ENCODE measurements around the gene SCP2. TPM values are rescaled to one million over a fixed set of nuclear protein-coding genes. Genes with fewer than 3 reads are reported as not detected.

Gene SCP2
- total RNA-seq, 2 experiments from 2014 or later, result 22.7 to 27.0 TPM

- H3K27ac Mint-ChIP-seq, result peak overlapping the region; percentile 70
- CTCF ChIA-PET, result no interaction called here
- Histone ChIP-seq H3K9me3 (ENCODE audit: control insufficient read depth in 1 of 2, insufficient read depth in 1 of 2, low read length in 2 of 2) (no peaks in the 10 kb centered on the region), H3K36me3 (ENCODE audit: insufficient read depth, low read length) (peaks cover 4% of the 10 kb centered on the region), H3K4me3 (ENCODE audit: low read length) (no peak overlapping the region), H3K4me1 (ENCODE audit: insufficient read depth, low read length) (peaks cover 28% of the 10 kb centered on the region), H3K27me3 (ENCODE audit: control insufficient read depth in 1 of 2, insufficient read depth in 2 of 2, low read length in 2 of 2) (no peaks in the 10 kb centered on the region), H3K27ac (ENCODE audit: low read depth in 1 of 2, low read length in 2 of 2) (no peak overlapping the region)
- H3K9me3 Mint-ChIP-seq, result no peaks in the 10 kb centered on the region
- no peak for TF ChIP-seq CTCF (IDR thresholded peaks at IDR 0.05)
- H3K27me3 Mint-ChIP-seq, result no peaks in the 10 kb centered on the region
- peaks cover 38% of the 10 kb centered on the region for H3K4me1 Mint-ChIP-seq (ENCODE audit: low read depth)
- POLR2A ChIA-PET, result interaction anchor here (0.8 kb wide), 1 partner anchor 367 kb away, joined by 3 read pairs; the partner anchor contains the start of gene TUT4
- H3K36me3 Mint-ChIP-seq (ENCODE audit: low read depth), result peaks cover 9% of the 10 kb centered on the region
- no peak for ATAC-seq (ENCODE audit: poor library complexity)
- peak overlapping the region; percentile 85 for H3K4me3 Mint-ChIP-seq
- intact Hi-C loops (cut with DNase I, micrococcal nuclease), result loop anchor here (2.0 to 10.0 kb wide), 7 partner anchors 75 to 1135 kb away; partner anchors contain the start of genes ORC1 (in 1 of the 2), PRPF38A (in 1 of the 2), TCEANC2 (in 1 of the 2) and TMEM59 (in 1 of the 2)
- no peak for DNase-seq
These were observed 7.2 kb upstream of the SCP2 start for GRCh38 chr1:52919723-52920483.

- peaks cover 28% of the 10 kb centered on the region for H3K4me1 ChIP-seq (ENCODE audit: insufficient read depth, low read length)
- Mint-ChIP-seq H3K4me1 (ENCODE audit: low read depth) (peaks cover 39% of the 10 kb centered on the region), H3K27me3 (no peaks in the 10 kb centered on the region), H3K9me3 (no peaks in the 10 kb centered on the region), H3K36me3 (ENCODE audit: low read depth) (peaks cover 4% of the 10 kb centered on the region), H3K27ac (peak overlapping the region; percentile 70), H3K4me3 (peak overlapping the region; percentile 85)
- intact Hi-C loops (cut with DNase I, micrococcal nuclease), result loop anchor here (2.0 to 10.0 kb wide), 7 partner anchors 76 to 1134 kb away; partner anchors contain the start of genes ORC1 (in 1 of the 2), PRPF38A (in 1 of the 2), TCEANC2 (in 1 of the 2) and TMEM59 (in 1 of the 2)
- DNase-seq, result peak in 1 of 14 experiments; percentile 30
- no peaks in the 10 kb centered on the region for H3K9me3 ChIP-seq (ENCODE audit: control insufficient read depth in 1 of 2, insufficient read depth in 1 of 2, low read length in 2 of 2)
- ChIA-PET CTCF (interaction anchor here (1.0 to 2.0 kb wide), 6 partner anchors 13 to 261 kb away, joined by 3 to 8 read pairs (median 6); no protein-coding TSS in a partner anchor), POLR2A (interaction anchor here (0.8 to 1.5 kb wide), 7 partner anchors 10 to 368 kb away, joined by 3 to 7 read pairs (median 4); partner anchors contain the start of genes TUT4, ZYG11A and ZYG11B)
- ATAC-seq (ENCODE audit: poor library complexity), result no peak
- H3K27ac ChIP-seq (ENCODE audit: low read depth in 1 of 2, low read length in 2 of 2), result peak overlapping the region; percentile 53 to 79
- no peak for TF ChIP-seq CTCF (IDR thresholded peaks at IDR 0.05)
- H3K36me3 ChIP-seq (ENCODE audit: insufficient read depth, low read length), result peaks cover 2% of the 10 kb centered on the region
- peak overlapping the region; percentile 66 for H3K4me3 ChIP-seq (ENCODE audit: low read length)
- H3K27me3 ChIP-seq (ENCODE audit: control insufficient read depth in 1 of 2, insufficient read depth in 2 of 2, low read length in 2 of 2), result no peaks in the 10 kb centered on the region
These were observed 6.2 kb upstream of the SCP2 start for GRCh38 chr1:52920791-52921291.

GRCh38 chr1:52925571-52926005 lies 1.5 kb upstream of the SCP2 start:
- H3K27ac ChIP-seq (ENCODE audit: low read depth in 1 of 2, low read length in 2 of 2), result no peak overlapping the region
- intact Hi-C loops (cut with DNase I, micrococcal nuclease), result loop anchor here (5.0 to 10.0 kb wide), 5 partner anchors 81 to 1129 kb away; partner anchors contain the start of genes MAGOH (in 1 of the 2), ORC1 (in 1 of the 2), PRPF38A (in 1 of the 2) and TCEANC2 (in 1 of the 2)
- H3K4me3 ChIP-seq (ENCODE audit: low read length), result no peak overlapping the region
- Mint-ChIP-seq H3K4me1 (ENCODE audit: low read depth) (peaks cover 46% of the 10 kb centered on the region), H3K36me3 (ENCODE audit: low read depth) (peaks cover 4% of the 10 kb centered on the region), H3K27me3 (no peaks in the 10 kb centered on the region), H3K27ac (no peak overlapping the region), H3K9me3 (no peaks in the 10 kb centered on the region), H3K4me3 (peak overlapping the region; percentile 69)
- no peak for ATAC-seq (ENCODE audit: poor library complexity)
- peaks cover 41% of the 10 kb centered on the region for H3K4me1 ChIP-seq (ENCODE audit: insufficient read depth, low read length)
- no peak for TF ChIP-seq CTCF (IDR thresholded peaks at IDR 0.05)
- H3K36me3 ChIP-seq (ENCODE audit: insufficient read depth, low read length), result no peaks in the 10 kb centered on the region
- H3K27me3 ChIP-seq (ENCODE audit: control insufficient read depth in 1 of 2, insufficient read depth in 2 of 2, low read length in 2 of 2), result no peaks in the 10 kb centered on the region
- POLR2A ChIA-PET, result no interaction called here
- CTCF ChIA-PET, result no interaction called here
- no peaks in the 10 kb centered on the region for H3K9me3 ChIP-seq (ENCODE audit: control insufficient read depth in 1 of 2, insufficient read depth in 1 of 2, low read length in 2 of 2)
- DNase-seq, result no peak

Data from CD4-positive, alpha-beta T cell (primary cell).